Upper lobe of left lung (tissue), 6 donors: ENCODE data around the gene GMDS. TPM values are rescaled to one million over a fixed set of nuclear protein-coding genes. Genes with fewer than 3 reads are reported as not detected.

Experiments used
- ATAC-seq, 2 donors: fragments of 200-7000 bp; cut with Tn5 transposase; one replicate each; pipeline ENCODE4 v1.9.1; 2022; ENCODE audit warnings: mild to moderate bottlenecking in 2 of 2, moderate library complexity in 2 of 2; ENCODE audit not compliant: low FRiP score in 2 of 2
- DNase-seq, 2 donors: peaks; one replicate each; pipeline ENCODE4 v3.0.0-alpha.2; 2019 to 2020
- H3K27ac ChIP-seq, 4 donors: fragments of 200-600 bp; sonication (generic); one replicate each; pipeline ENCODE4 v1.5.1; 2016 to 2019
- H3K27me3 ChIP-seq, 4 donors: fragments of 200-600 bp; sonication (generic); one replicate each; pipeline ENCODE4 v1.5.1; 2017 to 2019
- H3K36me3 ChIP-seq, 4 donors: fragments of 200-600 bp; sonication (generic); one replicate each; pipeline ENCODE4 v1.5.1; 2016 to 2019
- H3K4me1 ChIP-seq, 4 donors: fragments of 200-600 bp; sonication (generic); one replicate each; pipeline ENCODE4 v1.5.1; 2018 to 2019
- H3K4me3 ChIP-seq, 4 donors: fragments of 200-600 bp; sonication (generic); one replicate each; pipeline ENCODE4 v1.5.1; 2017 to 2019; ENCODE audit warnings: mild to moderate bottlenecking in 2 of 4, moderate library complexity in 1 of 4
- H3K9me3 ChIP-seq, 4 donors: fragments of 200-600 bp; sonication (generic); one replicate each; pipeline ENCODE4 v1.5.1; 2018 to 2019
- EP300 ChIP-seq, 4 donors: sonication (generic); formaldehyde crosslinking; IDR thresholded peaks; one replicate each; pipeline ENCODE4 v1.5.1; 2017; ENCODE audit warnings: antibody characterized with exemption in 4 of 4, control low read depth in 2 of 4
- POLR2A ChIP-seq, 4 donors: fragments of 450-650 bp; IDR thresholded peaks; one replicate each; pipeline ENCODE4 v1.5.1; 2016 to 2017; ENCODE audit warnings: antibody characterized with exemption in 4 of 4, mild to moderate bottlenecking in 2 of 4
- POLR2AphosphoS5 ChIP-seq, 2 donors: sonication (generic); formaldehyde crosslinking; IDR thresholded peaks; one replicate each; pipeline ENCODE4 v1.5.1; 2017; ENCODE audit warnings: antibody characterized with exemption in 2 of 2
- WGBS, 2 donors: methylation state at CpG; one replicate each; pipeline ENCODE4 v1.1.5; 2017 to 2018; 5-methylcytosine and 5-hydroxymethylcytosine counted together
- total RNA-seq, 6 donors: library from RNA; depleted of rRNA in 4 of 6; stranded (reverse); fragments of >200 nt in 4 of 6; gene quantifications; one replicate each; pipeline versions ENCODE4 v1.1.0 to v1.2.1, GENCODE V29; 2016 to 2021
- TF ChIP-seq, protein P1 (sequence below), 6 experiments: fragments of 450-650 bp in 4 of 6; fragments of 200-600 bp in 2 of 6; sonication (generic) in 2 of 6; IDR thresholded peaks; one replicate each; pipeline ENCODE4 v1.5.1; 2016 to 2019; ENCODE audit warnings: antibody characterized with exemption in 6 of 6
- donor health status: DM: no; HTN: no; CAD: no; lungs with moderate emphysema.
- donor health status: DM: no; HTN: yes; CAD: no; lungs with severe emphysema.

Gene GMDS
- total RNA-seq, 6 donors from 2014 or later, result 7.6 to 17.8 (median 14.1) TPM

- WGBS, 2 donors, result 98 to 99% methylated on average over 7 of the region's 7 CpGs
- no peaks in the 10 kb centered on the region for H3K36me3 ChIP-seq
- ATAC-seq, result no peak
- no peak overlapping the region for H3K4me3 ChIP-seq
- no peaks in the 10 kb centered on the region for H3K4me1 ChIP-seq
- no peaks in the 10 kb centered on the region for H3K9me3 ChIP-seq
- no peaks in the 10 kb centered on the region for H3K27me3 ChIP-seq
- TF ChIP-seq POLR2A (IDR thresholded peaks at IDR 0.05) (no peak), POLR2AphosphoS5 (IDR thresholded peaks at IDR 0.05) (no peak), EP300 (IDR thresholded peaks at IDR 0.05) (no peak)
- TF ChIP-seq, protein P1, sequence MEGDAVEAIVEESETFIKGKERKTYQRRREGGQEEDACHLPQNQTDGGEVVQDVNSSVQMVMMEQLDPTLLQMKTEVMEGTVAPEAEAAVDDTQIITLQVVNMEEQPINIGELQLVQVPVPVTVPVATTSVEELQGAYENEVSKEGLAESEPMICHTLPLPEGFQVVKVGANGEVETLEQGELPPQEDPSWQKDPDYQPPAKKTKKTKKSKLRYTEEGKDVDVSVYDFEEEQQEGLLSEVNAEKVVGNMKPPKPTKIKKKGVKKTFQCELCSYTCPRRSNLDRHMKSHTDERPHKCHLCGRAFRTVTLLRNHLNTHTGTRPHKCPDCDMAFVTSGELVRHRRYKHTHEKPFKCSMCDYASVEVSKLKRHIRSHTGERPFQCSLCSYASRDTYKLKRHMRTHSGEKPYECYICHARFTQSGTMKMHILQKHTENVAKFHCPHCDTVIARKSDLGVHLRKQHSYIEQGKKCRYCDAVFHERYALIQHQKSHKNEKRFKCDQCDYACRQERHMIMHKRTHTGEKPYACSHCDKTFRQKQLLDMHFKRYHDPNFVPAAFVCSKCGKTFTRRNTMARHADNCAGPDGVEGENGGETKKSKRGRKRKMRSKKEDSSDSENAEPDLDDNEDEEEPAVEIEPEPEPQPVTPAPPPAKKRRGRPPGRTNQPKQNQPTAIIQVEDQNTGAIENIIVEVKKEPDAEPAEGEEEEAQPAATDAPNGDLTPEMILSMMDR (IDR thresholded peaks at IDR 0.05), result no peak
- H3K27ac ChIP-seq, result no peak overlapping the region
- DNase-seq, result no peak
Measured at GRCh38 chr6:2117447-2117846, 128.0 kb downstream of the GMDS start.

- TF ChIP-seq POLR2AphosphoS5 (IDR thresholded peaks at IDR 0.05) (no peak), EP300 (IDR thresholded peaks at IDR 0.05) (no peak)
- H3K4me3 ChIP-seq, result no peak overlapping the region
- ATAC-seq, result no peak
- H3K9me3 ChIP-seq, result no peaks in the 10 kb centered on the region
- no peaks in the 10 kb centered on the region for H3K27me3 ChIP-seq
- WGBS, 2 donors, result 33 to 93% methylated on average over 2 of the region's 2 CpGs
- no peaks in the 10 kb centered on the region for H3K36me3 ChIP-seq
- H3K27ac ChIP-seq, result no peak overlapping the region
- DNase-seq, result no peak
- H3K4me1 ChIP-seq, result peaks cover 0 to 4% (median 2%) of the 10 kb centered on the region in 4 donors
Measured at GRCh38 chr6:2116496-2116895, 128.9 kb downstream of the GMDS start.

GRCh38 chr6:2114100-2114499, 131.3 kb downstream of the GMDS start:
- DNase-seq (no peak), ATAC-seq (no peak)
- TF ChIP-seq, protein P1 (IDR thresholded peaks at IDR 0.05), result no peak
- TF ChIP-seq POLR2AphosphoS5 (IDR thresholded peaks at IDR 0.05) (no peak), EP300 (IDR thresholded peaks at IDR 0.05) (no peak), POLR2A (IDR thresholded peaks at IDR 0.05) (no peak)
- no peak overlapping the region for H3K4me3 ChIP-seq
- H3K9me3 ChIP-seq, result no peaks in the 10 kb centered on the region
- H3K4me1 ChIP-seq, result peaks cover 0 to 12% (median 10%) of the 10 kb centered on the region in 4 donors
- no peaks in the 10 kb centered on the region for H3K36me3 ChIP-seq
- H3K27ac ChIP-seq, result no peak overlapping the region
- 88 to 100% methylated on average over 1 of the region's 1 CpG for WGBS, 2 donors
- no peaks in the 10 kb centered on the region for H3K27me3 ChIP-seq

DNA sequence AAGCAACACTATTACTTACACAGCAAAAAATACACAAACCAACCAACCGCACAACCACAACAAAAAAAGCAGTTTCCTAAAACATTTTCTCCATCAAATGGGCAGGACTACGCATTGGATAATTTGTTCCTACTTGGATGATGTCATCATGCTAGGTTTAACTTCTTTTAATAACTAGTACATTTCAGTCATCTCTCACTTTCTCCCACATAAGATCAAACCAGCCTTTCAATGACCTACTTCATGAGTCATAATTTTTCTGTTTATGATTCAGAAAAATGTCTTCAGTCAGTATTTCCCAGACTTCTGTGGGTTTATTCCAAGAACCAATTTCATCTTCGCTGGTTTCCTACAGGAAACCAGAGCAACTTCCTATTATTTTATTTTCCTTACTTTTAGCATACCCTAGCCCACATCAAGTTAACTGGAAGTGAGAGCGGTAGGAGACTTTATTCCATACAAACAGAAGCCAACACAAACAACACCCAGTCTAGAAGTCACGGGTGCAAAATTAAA, 134.2 kb downstream of the GMDS start:
- Histone ChIP-seq H3K27me3 (no peaks in the 10 kb centered on the region), H3K4me3 (no peak overlapping the region), H3K9me3 (no peaks in the 10 kb centered on the region), H3K36me3 (no peaks in the 10 kb centered on the region), H3K4me1 (peaks cover 0 to 12% (median 10%) of the 10 kb centered on the region in 4 donors), H3K27ac (no peak overlapping the region)
- WGBS, 2 donors, result 64 to 70% methylated on average over 5 of the region's 5 CpGs
- ATAC-seq (peak in 1 of 2 donors; percentile 90), DNase-seq (no peak)
- TF ChIP-seq POLR2A (IDR thresholded peaks at IDR 0.05) (no peak), EP300 (IDR thresholded peaks at IDR 0.05) (no peak), POLR2AphosphoS5 (IDR thresholded peaks at IDR 0.05) (no peak)
- TF ChIP-seq, protein P1 (IDR thresholded peaks at IDR 0.05), result no peak

GRCh38 chr6:2110504-2110903, 134.9 kb downstream of the GMDS start:
- WGBS, 2 donors, result 68 to 72% methylated on average over 4 of the region's 4 CpGs
- Histone ChIP-seq H3K9me3 (no peaks in the 10 kb centered on the region), H3K4me3 (no peak overlapping the region), H3K27ac (peak overlapping the region in 1 of 4 donors; percentile 14), H3K36me3 (no peaks in the 10 kb centered on the region), H3K4me1 (peaks cover 0 to 12% (median 10%) of the 10 kb centered on the region in 4 donors), H3K27me3 (no peaks in the 10 kb centered on the region)
- DNase-seq, result no peak
- TF ChIP-seq POLR2AphosphoS5 (IDR thresholded peaks at IDR 0.05), result no peak
- TF ChIP-seq, protein P1 (IDR thresholded peaks at IDR 0.05), result no peak
- no peak for TF ChIP-seq EP300 (IDR thresholded peaks at IDR 0.05)
- TF ChIP-seq POLR2A (IDR thresholded peaks at IDR 0.05), result no peak
- ATAC-seq, result peak in 1 of 2 donors; percentile 42
